Heart right ventricle (tissue), 16 donors: ENCODE results near the gene C9orf50. TPM values are rescaled to one million over a fixed set of nuclear protein-coding genes. Genes with fewer than 3 reads are reported as not detected.
"Not testable (repeated sequence)": the region's sequence is repeated elsewhere in the genome, so short reads cannot be mapped to it uniquely, and the experiment has no call there.

Source experiments
- ATAC-seq, 8 donors: fragments of 200-7000 bp; cut with Tn5 transposase; one replicate each; pipeline ENCODE4 v1.9.1; 2020; ENCODE audit warnings: mild to moderate bottlenecking in 8 of 8, moderate library complexity in 8 of 8, moderate number of reproducible peaks in 1 of 8
- DNase-seq, 2 donors: peaks; one replicate each; pipeline ENCODE4 v3.0.0-alpha.2; 2020
- H3K27ac ChIP-seq, 10 donors: fragments of 200-600 bp; sonication (generic) in 2 of 10; one replicate each; pipeline versions ENCODE4 v1.5.0 to v1.8.0; 2020 to 2022; ENCODE audit warnings: mild to moderate bottlenecking in 3 of 10
- H3K27me3 ChIP-seq, 7 donors: fragments of 200-600 bp; one replicate each; pipeline ENCODE4 v1.8.0; 2021 to 2022; ENCODE audit warnings: mild to moderate bottlenecking in 2 of 7
- H3K36me3 ChIP-seq, 9 donors: fragments of 200-600 bp; sonication (generic) in 1 of 9; one replicate each; pipeline versions ENCODE4 v1.5.0 to v1.8.0; 2020 to 2022; ENCODE audit warnings: mild to moderate bottlenecking in 2 of 9
- H3K4me1 ChIP-seq, 9 donors: fragments of 200-600 bp; sonication (generic) in 1 of 9; one replicate each; pipeline versions ENCODE4 v1.5.0 to v1.8.0; 2020 to 2022; ENCODE audit warnings: mild to moderate bottlenecking in 4 of 9
- H3K4me3 ChIP-seq, 10 donors: fragments of 200-600 bp; sonication (generic) in 2 of 10; one replicate each; pipeline versions ENCODE4 v1.5.0 to v1.8.0; 2020 to 2022; ENCODE audit warnings: mild to moderate bottlenecking in 7 of 10, moderate library complexity in 2 of 10
- H3K9me3 ChIP-seq, 11 donors: fragments of 200-600 bp in 10 of 11; sonication (generic) in 2 of 11; one replicate each; pipeline versions ENCODE4 v1.5.0 to v1.8.0; 2013 to 2022; ENCODE audit warnings: mild to moderate bottlenecking in 2 of 11, control low read depth in 1 of 11, moderate library complexity in 1 of 11
- CTCF ChIP-seq, 9 donors: fragments of 200-600 bp; sonication (generic) in 2 of 9; IDR thresholded peaks; one replicate each; pipeline versions ENCODE4 v1.5.0 to v1.8.0; 2021 to 2022; ENCODE audit warnings: antibody characterized with exemption in 9 of 9, mild to moderate bottlenecking in 5 of 9, moderate library complexity in 1 of 9
- WGBS, 2 donors: extraction: QIAGEN DNeasy Blood & Tissue Kit; methylation state at CpG; one replicate each; pipeline ENCODE4 v1.1.7; 2013; ENCODE audit warnings: inconsistent platforms in 1 of 2; 5-methylcytosine and 5-hydroxymethylcytosine counted together
- intact Hi-C, 10 donors: fragments of 100-400 bp; cut with DNase I; formaldehyde crosslinking; loops; one replicate each; pipeline versions ENCODE4 v1.11.1 to v1.14.2; 2022
- polyA plus RNA-seq, 2 donors: library from polyadenylated mRNA; stranded (reverse); fragments of 200-250 nt; gene quantifications; one replicate each; pipeline ENCODE4 v1.2.3, GENCODE V29; 2013
- total RNA-seq, 10 donors: library from RNA; stranded (reverse); fragmentation: NEBNext Ultra II Directional in 3 of 10; extraction: Animal tissue kit (Norgen Biotek cat#: 25700) in 3 of 10; gene quantifications; one replicate each; pipeline versions ENCODE4 v1.2.1 to v1.2.4, GENCODE V29; 2021 to 2023
- donor health status: Arrhythmogenic right ventricular cardiomyopathy.
- donor health status: ischemic (EF 13 %, LVEDD 7.1; RV severe dilation, severe dysfunction).
- donor health status: healthy with polysubstance abuse.
- donor health status: DM: no; HTN: yes; CAD: no.
- donor health status: DM: no; HTN: no; CAD: no.
- donor health status: ischemic (EF 25% LVEDD 6.9; RV normal size, moderate dysfunction).
- donor health status: ischemic (EF 25% LVEDD 5.7; RV mildly dilated, moderate dysfunction).
- donor health status: healthy.
- donor health status: DM: yes; HTN: yes; CAD: no.
- donor health status: Ischemic cardiomyopathy.
- donor health status: ischemic (EF 35%, LVEDD 5.7; RV mildly dilated, moderate dysfunction).
- donor health status: nonischemic (EF 11% LVEDD 7.7; RV severe dilation, severe dysfunction).
- donor health status: DM: yes; HTN: yes; CAD: no.
- donor health status: PGD.
- donor health status: ischemic (EF 29% LVEDD 5.4; RV normal size, mild dysfunction).
- donor health status: nonischemic (EF 23%, LVEDD 6.1; RV moderate dilation, normal function).

The C9orf50 gene
- total and polyA plus RNA-seq, 12 donors: not detected

GRCh38 chr9:129637102-129637501 lies 16.2 kb upstream of the C9orf50 start:
- 64 to 72% methylated on average over 9 of the region's 9 CpGs for WGBS, 2 donors
- Histone ChIP-seq H3K36me3 (peaks cover 10 to 81% (median 53%) of the 10 kb centered on the region in 9 donors), H3K27me3 (no peaks in the 10 kb centered on the region), H3K4me3 (no peak overlapping the region), H3K4me1 (peaks cover 14 to 40% (median 27%) of the 10 kb centered on the region in 9 donors), H3K27ac (no peak overlapping the region), H3K9me3 (no peaks in the 10 kb centered on the region)
- DNase-seq: no peak
- intact Hi-C loops: no loop called here
- no peak for TF ChIP-seq CTCF (IDR thresholded peaks at IDR 0.05)
- no peak for ATAC-seq

DNA sequence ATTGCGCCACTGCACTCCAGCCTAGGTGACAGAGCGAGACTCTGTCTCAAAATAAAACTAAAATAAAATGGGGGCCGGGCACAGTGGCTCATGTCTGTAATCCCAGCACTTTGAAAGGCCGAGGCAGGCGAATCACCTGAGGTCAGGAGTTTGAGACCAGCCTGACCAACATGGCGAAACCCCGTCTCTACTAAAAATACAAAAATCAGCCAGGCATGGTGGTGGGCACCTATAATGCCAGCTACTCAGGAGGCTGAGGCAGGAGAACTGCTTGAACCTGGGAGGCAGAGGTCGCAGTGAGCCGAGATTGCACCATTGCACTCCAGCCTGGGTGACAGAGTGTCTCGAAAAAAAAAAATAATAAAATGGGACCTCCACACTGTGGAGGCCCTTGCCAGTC lies 15.4 kb upstream of the C9orf50 start:
- H3K27ac ChIP-seq, DNase-seq, H3K4me3 ChIP-seq, intact Hi-C loops, H3K9me3 ChIP-seq, H3K27me3 ChIP-seq, ATAC-seq: not testable (repeated sequence)
- H3K36me3 ChIP-seq: peaks cover 10 to 88% (median 53%) of the 10 kb centered on the region in 9 donors
- H3K4me1 ChIP-seq: peaks cover 17 to 45% (median 31%) of the 10 kb centered on the region in 9 donors
- WGBS, 2 donors: 89 to 91% methylated on average over 10 of the region's 10 CpGs

- Histone ChIP-seq H3K27me3 (no peaks in the 10 kb centered on the region), H3K4me1 (peaks cover 20 to 45% (median 30%) of the 10 kb centered on the region in 9 donors), H3K36me3 (peaks cover 10 to 93% (median 53%) of the 10 kb centered on the region in 9 donors), H3K9me3 (no peaks in the 10 kb centered on the region), H3K4me3 (no peak overlapping the region), H3K27ac (no peak overlapping the region)
- no peak for TF ChIP-seq CTCF (IDR thresholded peaks at IDR 0.05)
- 86% methylated on average over 34 of the region's 34 CpGs for WGBS, 2 donors
- ATAC-seq: no peak
- intact Hi-C loops: no loop called here
- no peak for DNase-seq
Measured at GRCh38 chr9:129635099-129636065, 14.5 kb upstream of the C9orf50 start.

DNA sequence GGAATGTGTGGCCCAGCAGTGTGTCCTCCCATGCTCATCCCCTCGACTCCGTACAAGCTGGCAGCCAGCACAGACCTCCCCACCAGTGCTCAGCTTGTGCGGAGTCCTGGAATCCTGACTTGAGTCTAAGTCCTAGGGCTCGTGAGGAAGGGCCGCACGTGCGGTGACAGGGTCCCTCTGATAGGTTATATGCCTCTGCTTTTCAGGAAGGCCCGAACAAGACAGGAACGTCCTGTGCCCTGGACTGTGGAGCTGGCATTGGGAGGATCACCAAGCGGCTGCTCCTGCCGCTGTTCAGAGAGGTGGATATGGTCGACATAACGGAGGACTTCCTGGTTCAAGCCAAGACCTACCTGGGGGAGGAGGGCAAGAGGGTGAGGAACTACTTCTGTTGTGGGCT lies 12.9 kb upstream of the C9orf50 start:
- Histone ChIP-seq H3K9me3 (no peaks in the 10 kb centered on the region), H3K4me3 (no peak overlapping the region), H3K27ac (no peak overlapping the region), H3K4me1 (peaks cover 13 to 46% (median 34%) of the 10 kb centered on the region in 9 donors), H3K27me3 (no peaks in the 10 kb centered on the region), H3K36me3 (peaks cover 8 to 93% (median 47%) of the 10 kb centered on the region in 9 donors)
- DNase-seq (no peak), ATAC-seq (no peak)
- 77 to 79% methylated on average over 13 of the region's 13 CpGs for WGBS, 2 donors
- no peak for TF ChIP-seq CTCF (IDR thresholded peaks at IDR 0.05)
- intact Hi-C loops: no loop called here

DNA sequence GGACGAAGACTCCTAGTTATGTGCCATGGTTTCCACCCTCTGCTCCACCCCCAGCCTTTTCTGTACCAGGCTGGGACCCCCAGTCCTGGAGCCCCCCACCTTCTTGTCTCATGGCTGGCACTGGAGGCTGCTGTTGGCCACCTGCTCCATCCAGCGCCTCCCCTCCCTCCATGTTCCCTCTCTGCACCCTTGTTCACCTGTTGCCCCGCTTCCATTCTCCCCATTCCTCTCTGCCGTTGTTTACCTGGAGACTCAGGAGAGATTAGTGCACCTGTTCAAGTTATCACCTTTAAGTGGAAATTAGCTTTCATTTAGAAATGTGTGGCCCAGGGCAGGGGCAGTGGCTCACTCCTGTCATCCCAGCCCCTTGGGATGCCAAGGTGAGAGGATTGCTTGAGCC lies 12.3 kb upstream of the C9orf50 start:
- Histone ChIP-seq H3K36me3 (peaks cover 4 to 86% (median 42%) of the 10 kb centered on the region in 9 donors), H3K4me3 (no peak overlapping the region), H3K27ac (no peak overlapping the region), H3K27me3 (no peaks in the 10 kb centered on the region), H3K9me3 (no peaks in the 10 kb centered on the region), H3K4me1 (peaks cover 13 to 52% (median 41%) of the 10 kb centered on the region in 9 donors)
- no peak for TF ChIP-seq CTCF (IDR thresholded peaks at IDR 0.05)
- intact Hi-C loops: no loop called here
- DNase-seq: no peak
- 95 to 97% methylated on average over 4 of the region's 4 CpGs for WGBS, 2 donors
- no peak for ATAC-seq
